Activated CD4-positive, alpha-beta T cell treated with anti-CD3 and anti-CD28 coated beads, Interleukin-2, amount 50 U/mL, for 4 hours (primary cell): Measurements from ENCODE around the gene EXO5.
"Not testable (repeated sequence)": the region's sequence is repeated elsewhere in the genome, so short reads cannot be mapped to it uniquely, and the experiment has no call there.

Experiments
- DNase-seq, 2 experiments: peaks; one replicate each; pipeline ENCODE4 v3.0.0-alpha.2; 2020

Gene EXO5, protein sequence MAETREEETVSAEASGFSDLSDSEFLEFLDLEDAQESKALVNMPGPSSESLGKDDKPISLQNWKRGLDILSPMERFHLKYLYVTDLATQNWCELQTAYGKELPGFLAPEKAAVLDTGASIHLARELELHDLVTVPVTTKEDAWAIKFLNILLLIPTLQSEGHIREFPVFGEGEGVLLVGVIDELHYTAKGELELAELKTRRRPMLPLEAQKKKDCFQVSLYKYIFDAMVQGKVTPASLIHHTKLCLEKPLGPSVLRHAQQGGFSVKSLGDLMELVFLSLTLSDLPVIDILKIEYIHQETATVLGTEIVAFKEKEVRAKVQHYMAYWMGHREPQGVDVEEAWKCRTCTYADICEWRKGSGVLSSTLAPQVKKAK

DNA sequence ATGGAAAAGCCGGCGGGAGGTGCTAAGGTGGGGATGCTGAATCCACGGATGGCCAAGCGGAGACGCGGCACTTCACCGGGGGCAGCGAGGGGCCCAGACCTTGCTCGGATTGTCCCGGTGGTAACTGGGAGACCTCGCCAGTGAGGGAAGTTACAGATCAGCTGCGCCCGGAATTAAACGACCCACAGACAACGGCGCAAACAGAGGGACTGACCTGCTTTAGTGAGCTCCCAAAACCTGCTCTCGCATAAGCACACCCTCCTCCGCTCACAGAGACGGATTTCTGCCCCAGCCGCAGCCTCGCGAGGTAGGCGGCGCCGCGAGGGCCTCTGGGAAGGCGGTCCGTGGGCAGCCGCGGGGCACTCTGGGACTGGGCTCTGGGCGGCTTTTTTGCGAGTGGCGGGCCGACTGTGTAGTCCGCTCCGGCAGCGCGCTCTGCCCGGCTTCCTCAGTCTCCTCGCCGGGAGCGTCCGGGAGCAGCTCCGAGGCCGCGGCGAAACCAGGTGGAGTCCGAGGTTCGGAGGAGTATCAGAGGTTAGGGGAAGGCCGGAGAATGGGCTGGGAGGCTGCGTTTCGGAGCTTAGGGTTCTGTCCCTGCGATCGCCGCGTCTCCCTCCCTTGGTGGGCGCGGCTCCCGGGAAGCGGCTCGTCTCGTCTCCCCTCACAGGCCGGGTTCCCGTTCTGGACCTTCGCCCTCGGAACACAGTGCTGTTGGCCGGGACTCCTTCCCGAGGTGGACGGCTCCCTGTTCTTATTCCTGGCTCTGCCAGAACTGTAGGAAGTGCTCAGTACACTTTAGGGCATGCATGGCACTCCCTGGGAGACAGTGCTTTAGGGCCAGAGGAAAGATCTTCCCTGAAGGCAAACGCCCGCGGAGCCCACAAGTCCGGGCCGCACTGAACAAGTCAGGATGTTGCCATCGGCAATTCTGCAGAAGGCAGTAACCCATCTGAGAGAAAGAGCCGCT is at the start of gene EXO5:
TSS of gene EXO5 (plus strand) at position 393 of the 967 bp plus-strand sequence. CDS start 5,778 bp downstream, outside the sequence.
- peak; percentile 78 to 83 for DNase-seq

DNA sequence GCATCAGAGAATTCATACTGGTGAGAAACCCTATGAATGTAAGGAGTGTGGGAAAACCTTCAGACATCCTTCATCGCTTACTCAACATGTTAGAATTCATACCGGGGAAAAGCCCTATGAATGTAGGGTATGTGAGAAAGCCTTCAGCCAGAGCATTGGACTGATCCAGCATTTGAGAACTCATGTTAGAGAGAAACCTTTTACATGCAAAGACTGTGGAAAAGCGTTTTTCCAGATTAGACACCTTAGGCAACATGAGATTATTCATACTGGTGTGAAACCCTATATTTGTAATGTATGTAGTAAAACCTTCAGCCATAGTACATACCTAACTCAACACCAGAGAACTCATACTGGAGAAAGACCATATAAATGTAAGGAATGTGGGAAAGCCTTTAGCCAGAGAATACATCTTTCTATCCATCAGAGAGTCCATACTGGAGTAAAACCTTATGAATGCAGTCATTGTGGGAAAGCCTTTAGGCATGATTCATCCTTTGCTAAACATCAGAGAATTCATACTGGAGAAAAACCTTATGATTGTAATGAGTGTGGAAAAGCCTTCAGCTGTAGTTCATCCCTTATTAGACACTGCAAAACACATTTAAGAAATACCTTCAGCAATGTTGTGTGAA is 45.5 kb upstream of the EXO5 start:
- DNase-seq, result no peak

DNA sequence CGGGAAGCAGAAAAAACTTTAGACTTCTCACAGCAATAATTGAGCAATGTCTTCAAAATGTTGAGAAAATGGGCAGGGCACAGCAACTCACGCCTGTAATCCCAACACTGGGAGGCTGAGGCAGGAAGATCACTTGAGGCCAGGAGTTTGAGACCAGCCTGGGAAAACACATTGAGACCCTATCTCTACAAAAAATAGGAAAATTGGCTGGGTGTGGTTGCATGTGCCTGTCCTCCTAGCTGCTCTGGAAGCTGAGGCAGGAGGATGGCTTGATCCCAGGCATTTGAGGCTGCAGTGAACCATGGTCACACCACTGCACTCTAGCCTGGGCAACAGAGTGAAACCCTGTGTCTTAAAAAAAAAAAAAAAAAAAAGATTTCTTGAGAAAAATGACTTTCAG is 39.2 kb upstream of the EXO5 start:
- no peak for DNase-seq

DNA sequence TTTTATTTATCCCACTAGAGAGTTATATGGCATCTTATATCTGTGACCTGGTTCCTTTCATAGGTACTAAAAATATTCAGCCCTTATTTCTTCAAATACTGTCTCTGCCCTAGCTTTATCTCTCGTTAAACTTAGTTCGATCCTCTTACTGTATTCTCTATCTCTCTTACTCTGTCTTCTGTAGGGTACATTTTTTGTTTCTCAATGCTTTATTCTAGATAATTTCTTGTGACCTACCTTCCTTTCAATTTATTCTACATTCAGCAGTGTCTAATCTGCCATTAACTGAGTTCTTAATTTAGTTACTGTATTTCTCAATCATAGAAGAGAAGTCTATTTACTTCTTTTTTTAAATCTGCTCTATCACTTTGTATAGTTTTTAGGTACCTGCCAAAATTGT is 33.3 kb upstream of the EXO5 start:
- DNase-seq, result no peak

DNA sequence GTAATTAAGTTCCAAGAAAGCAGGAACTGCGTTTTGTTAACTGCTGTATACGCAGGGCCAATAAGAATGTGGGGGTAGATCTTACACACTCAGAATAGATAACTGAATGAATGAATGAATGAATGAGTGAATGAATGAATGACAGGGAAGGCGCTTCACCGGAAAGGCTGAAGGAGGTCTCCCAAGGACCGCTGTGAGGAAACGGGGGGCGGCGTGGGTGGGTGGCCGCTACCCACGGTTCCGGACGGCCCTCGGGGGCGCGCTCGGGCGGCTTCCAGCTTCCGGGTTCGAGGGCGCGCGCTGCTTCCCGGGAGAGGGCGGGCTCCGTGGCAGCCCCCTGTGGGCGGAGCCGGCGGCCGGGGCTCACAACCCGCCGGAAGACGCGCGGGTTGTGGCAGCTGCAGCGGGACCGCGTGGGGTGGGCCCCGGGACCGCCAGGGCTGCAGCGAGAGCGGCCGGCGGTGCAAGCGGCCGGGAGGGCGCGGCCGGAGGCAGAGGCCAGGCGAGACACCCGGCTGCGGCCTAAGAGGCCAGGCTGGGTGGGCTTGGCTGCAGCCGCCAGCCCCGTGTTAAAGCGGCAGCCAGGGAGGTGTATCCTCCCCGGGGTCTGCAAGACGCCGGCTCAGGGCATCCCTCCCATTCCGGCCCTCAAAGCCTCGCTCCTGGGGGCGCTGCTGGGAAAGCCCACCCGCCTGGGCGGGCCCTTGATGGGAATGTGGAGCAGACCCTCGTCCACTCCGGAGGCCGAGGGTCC is 31.5 kb upstream of the EXO5 start, which contains the start of gene ZFP69:
TSS of gene ZFP69 (plus strand) at position 367 of the 754 bp plus-strand sequence. CDS start 2,072 bp downstream, outside the sequence.
- peak; percentile 52 to 60 for DNase-seq

DNA sequence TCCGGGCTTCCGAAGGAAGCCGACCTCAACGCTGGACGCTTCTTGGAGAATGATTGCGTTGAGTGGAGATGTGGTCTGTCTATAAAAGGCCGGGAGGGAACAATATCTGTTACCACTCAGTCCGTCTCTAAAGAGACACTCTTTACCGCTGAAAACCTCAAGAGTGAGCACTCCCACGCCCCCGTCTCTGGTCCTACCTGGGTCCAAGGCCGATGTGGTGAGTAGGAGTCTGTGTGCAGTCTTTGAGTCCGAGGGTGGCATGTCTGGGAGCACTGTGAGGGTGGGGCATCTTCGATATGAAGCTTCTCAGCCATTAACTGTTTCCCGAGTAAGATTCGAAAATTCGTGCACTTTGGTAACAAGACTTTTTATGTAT is 30.9 kb upstream of the EXO5 start:
- peak in 1 of 2 experiments; percentile 10 for DNase-seq

DNA sequence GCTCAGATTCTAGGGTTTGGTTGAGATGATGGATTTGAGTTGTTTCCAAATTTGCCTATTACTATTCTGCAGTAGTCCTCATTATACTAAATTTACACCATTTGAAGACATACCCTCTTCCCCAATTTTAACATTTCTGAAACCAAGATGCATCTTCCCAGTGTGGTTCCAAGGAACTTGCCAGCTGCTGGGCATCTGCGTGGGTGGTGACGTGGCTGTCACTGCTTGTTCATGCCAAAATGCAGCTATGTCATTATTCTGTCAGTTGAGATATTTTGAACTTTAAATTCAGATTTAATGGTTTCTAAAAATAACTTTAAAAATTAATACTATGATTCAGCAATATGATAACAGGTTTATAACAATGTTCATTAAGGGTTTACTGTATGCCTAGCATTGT is 30.3 kb upstream of the EXO5 start:
- DNase-seq, result no peak

DNA sequence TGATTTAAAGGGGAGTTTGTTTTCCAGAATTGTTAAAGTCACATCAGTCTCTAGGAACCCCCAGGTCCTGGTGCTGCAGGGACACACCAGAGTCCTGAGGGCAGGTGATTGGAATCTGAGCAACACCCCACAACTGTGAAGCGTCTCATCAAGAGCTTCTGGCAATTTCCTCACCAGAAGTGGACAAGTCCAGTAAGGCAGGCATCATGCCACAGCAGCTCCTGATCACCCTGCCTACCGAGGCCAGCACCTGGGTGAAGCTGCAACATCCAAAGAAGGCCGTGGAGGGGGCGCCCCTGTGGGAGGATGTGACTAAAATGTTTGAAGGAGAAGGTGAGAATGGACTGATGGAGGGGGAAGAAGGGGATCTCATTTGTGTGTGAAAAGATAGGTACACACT is 29.4 kb upstream of the EXO5 start:
- no peak for DNase-seq

DNA sequence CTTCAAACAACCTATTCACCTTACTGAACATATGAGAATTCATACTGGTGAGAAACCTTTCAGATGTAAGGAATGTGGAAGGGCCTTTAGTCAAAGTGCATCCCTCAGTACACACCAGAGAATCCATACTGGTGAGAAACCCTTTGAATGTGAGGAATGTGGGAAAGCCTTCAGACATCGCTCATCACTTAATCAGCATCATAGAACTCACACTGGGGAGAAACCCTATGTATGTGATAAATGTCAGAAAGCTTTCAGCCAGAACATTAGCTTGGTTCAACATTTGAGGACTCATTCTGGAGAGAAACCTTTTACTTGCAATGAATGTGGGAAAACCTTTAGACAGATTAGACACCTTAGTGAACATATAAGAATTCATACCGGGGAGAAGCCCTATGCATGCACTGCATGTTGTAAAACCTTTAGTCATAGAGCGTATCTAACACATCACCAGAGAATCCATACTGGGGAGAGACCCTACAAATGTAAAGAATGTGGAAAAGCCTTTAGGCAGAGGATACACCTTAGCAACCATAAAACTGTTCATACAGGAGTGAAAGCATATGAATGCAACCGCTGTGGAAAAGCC is 13.2 kb upstream of the EXO5 start:
- no peak for DNase-seq

DNA sequence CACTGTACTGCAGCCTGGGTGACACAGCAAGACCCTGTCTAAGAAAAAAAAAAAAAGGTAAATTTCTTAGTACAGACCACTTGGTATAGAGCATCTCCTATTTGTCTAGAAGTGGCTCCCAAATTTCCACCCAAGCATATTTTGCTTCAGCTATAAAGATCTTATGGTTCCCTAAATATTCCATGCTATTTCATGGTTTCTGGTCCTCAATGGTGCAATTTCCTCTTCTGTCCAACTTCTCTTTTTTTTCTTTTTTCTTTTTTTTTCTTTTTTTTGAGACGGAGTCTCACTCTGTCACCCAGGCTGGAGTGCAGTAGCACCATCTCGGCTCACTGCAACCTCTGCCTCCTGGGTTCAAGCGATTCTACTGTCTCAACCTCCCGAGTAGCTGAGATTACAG is 5.9 kb upstream of the EXO5 start:
- DNase-seq, result not testable (repeated sequence)

DNA sequence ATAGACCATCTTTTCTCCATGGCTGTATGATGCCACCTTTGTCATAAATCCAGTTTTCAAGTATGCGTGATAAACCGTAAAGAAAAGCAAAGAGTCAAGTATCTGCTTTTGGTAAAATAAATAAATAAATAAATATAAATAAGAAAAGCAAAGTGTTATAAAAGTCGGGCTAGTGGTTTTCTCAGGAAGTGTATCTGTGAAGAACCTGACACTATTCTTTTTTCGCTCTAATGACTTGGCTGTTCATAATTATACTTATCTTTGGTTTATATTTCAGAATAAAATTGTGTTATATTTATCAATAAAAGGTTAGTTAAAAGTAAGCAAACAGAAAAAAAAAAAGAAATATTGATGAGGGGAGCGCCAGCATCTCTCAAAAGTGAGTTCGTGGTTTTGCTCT is 594 bp upstream of the EXO5 start:
- DNase-seq, result no peak

DNA sequence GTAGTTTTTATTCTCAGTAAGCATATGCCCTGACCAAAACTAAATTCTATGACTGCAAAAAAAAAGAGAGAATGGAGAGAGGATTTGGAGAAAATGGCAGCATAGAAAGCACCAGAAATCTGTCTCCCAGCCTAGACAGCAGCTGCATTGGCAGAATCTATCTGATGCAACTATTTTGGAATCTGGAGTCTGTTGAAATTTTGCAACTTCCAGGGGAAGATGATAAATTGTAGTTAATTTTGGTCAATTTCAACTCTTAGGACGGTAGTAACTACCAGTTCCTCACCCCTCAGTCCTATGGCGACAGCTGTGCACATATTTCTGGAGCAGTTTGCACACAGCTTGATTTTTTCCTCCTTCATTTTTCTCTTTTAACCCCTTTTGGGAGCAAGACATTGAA is 10.9 kb downstream of the EXO5 start:
- no peak for DNase-seq

DNA sequence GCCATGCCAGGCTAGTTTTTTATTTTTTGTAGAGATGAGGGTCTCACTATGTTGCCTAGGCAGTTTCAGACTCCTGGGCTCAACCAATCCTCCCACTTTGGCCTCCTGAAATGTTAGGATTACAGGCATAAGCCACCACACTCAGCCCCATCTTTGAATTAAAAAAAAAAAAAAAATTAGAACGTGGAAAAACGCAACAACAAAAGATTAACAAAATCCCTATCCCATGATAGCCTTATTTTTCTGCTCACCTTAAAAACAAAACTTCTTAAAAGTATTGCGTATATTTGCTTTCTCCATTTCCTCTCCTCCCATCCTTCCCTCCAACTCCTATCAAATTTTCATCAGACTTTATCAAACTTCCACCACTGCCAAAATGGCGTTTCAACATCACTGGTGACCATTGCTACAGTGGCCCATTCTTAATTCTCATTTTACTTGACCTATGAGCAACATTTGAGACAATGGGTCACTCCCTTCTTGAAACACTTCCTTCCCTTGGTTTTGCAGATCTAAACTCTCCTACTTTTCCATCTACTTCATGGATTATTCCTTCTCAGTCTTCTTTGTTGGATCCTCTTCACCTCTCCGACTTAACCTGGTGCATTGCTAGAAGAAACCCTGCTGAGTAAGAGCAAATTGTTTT is 22.3 kb downstream of the EXO5 start:
- no peak for DNase-seq

DNA sequence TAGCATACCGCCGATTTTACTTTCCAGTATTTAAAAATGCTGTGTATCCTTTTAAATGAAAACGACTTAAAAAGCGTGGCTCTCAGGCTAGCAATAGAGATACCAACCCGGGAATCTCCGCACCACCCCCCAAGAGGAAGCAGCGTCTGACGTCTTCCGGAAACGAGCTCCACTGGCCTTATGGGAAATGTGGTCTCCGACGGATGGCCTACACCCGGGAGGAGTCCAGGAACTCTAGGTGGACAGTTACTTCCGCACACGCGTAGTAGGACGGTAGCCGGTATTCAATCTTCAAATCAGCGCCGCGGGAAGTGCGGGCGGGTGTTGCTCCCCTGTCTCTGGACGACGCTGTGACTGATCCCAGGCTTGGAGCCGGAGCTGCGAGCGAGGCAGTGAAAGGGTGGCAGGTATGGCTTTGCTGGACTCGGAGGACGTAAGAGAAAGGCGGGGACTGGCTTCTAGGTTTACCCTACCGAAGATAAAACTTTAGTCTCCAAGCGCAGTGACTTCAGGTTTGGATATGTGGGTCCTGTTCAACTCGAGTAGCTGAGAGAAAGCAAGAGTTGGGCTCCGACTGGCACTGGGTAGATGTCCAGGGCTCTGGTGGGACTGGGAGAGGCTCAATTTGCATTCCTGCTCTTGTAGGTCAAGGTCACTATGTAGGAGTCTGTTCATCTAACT is 23.0 kb downstream of the EXO5 start, which contains the start of gene ZNF684:
TSS of gene ZNF684 (plus strand) at position 257 of the 681 bp plus-strand sequence. CDS start 1,530 bp downstream, outside the sequence.
- DNase-seq, result peak; percentile 78 to 81

DNA sequence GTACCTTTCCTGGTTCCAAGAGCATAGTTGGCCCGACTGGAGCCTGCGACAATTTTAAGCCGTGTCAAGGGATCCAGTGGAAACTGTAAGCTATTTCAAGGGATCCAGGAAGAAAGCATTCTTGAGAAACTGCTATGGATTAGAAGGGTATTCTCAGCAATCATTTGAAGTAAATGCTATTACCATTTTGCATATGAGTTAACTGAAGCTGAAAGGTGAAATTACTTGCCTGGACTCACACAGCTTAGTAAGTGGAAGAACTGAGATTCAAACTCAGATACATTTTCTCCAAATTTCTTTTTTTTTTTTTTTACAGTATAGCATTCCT is 23.5 kb downstream of the EXO5 start:
- no peak for DNase-seq

DNA sequence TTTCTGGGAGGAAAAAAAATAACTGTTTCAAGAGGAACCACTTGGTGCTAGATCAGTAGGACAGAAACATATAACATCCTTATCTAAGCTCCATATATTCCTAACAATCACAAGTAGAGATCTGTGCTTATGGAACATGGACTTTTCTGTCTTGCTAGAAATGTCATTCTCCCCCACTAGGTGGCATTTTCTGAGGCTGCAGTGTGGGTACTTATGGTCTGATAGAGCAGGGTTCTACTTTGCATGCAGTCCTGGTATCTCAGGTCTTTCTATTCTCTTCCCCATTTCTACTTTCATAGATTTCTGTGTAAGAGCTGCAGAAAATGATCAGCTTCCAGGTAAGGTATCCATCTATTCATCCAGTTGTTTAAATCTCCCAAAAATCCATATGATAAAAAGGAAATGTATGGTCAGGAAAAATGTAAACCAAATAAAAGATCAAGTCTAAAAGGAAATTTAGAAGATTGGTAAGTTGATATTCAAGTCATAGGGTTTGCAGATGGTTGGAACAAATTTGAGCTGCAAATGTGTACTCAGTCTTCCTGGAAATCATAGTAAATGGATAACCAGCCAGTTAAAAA is 24.4 kb downstream of the EXO5 start:
- DNase-seq, result no peak

DNA sequence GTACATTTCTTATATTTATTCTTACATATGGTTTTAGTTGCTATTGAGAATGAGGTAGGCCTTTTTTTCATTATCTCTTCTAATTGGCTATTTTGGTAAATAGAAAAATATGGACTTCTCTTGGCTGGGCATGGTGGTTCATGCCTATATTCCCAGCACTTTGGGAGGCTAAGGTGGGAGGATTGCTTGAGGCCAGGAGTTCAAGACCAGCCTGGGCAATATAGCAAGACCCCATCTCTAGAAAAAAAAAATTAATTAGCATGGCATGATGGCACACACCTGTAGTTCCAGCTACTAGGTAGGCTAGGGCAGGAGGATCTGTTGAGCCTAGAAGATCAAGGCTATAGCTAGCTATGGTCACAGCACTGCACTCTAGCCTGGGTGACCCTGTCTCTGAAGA is 26.0 kb downstream of the EXO5 start:
- no peak for DNase-seq

DNA sequence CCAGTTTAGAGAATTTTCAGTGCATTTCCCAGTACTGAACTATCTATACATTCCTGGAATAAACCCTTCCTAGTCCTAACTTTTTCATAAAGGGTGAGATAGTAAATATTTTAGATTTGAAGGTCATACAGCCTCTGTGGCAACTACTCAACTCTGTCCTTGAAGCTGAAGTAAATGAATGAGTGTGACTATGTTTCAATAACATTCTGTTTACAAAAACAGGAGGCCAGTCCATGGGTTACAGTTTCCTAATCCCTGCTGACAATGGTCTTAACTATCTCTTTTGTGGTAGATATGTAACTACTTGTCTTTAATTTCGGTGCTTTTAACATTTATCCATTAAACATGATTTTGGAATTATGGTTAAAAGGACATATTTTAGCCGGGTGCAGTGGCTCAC is 27.2 kb downstream of the EXO5 start:
- DNase-seq, result no peak

DNA sequence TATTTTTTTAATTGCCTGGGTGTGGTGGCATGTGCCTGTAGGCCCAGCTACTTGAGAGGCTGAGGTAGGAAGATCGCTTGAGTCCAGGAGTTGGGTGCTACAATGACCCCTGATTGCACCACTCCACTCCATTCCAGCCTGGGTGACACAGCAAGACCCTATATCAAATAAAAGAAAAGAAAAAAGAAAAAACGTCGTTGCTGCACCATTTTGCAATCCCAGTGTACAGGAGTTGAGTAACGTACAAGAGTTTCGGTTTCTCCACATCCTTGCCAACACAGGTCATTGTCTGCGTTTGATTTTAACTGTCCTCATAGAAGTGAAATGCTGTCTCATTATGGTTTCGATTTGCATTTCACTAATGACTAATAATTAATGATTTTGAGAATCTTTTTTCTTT is 30.8 kb downstream of the EXO5 start:
- no peak for DNase-seq

DNA sequence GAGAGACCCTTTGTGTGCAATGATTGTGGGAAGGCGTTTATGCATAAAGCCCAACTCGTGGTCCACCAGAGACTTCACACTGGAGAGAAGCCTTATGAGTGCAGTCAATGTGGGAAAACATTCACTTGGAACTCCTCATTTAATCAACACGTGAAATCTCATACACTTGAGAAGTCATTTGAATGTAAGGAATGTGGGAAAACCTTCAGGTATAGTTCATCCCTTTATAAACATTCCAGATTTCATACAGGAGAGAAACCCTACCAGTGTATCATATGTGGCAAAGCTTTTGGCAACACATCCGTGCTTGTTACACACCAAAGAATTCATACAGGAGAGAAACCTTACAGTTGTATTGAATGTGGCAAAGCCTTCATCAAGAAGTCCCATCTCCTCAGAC is 38.4 kb downstream of the EXO5 start:
- no peak for DNase-seq

DNA sequence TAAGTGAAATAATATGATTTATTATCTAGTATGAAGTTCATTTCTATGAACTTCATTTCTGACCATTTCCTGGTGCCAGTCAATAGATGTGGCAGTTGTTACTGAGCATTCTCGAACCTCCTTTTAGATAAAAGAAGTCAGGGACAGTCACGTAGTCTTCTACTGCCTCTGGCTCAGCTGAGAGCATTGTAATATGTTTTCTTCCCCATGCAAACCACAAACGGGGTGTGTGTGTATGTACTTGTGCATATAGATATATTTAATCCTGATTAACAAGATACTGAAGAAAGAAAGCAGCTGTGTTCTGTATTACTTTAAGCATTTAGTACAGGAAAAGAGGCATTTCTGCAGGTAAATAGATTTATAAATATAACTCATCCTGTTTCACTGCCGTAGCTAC is 44.5 kb downstream of the EXO5 start:
- DNase-seq, result no peak
